HG02943 (cell line): ENCODE data around the gene PRICKLE2.
"Not testable (repeated sequence)": the region's sequence is repeated elsewhere in the genome, so short reads cannot be mapped to it uniquely, and the experiment has no call there.

Experiments used
- ATAC-seq: cut with Tn5 transposase; IDR thresholded peaks from one replicate; pipeline ENCODE4 v1.9.1; 2021; ENCODE audit warnings: mild to moderate bottlenecking, low read depth, moderate library complexity; ENCODE audit not compliant: unreplicated experiment

PRICKLE2 gene

DNA sequence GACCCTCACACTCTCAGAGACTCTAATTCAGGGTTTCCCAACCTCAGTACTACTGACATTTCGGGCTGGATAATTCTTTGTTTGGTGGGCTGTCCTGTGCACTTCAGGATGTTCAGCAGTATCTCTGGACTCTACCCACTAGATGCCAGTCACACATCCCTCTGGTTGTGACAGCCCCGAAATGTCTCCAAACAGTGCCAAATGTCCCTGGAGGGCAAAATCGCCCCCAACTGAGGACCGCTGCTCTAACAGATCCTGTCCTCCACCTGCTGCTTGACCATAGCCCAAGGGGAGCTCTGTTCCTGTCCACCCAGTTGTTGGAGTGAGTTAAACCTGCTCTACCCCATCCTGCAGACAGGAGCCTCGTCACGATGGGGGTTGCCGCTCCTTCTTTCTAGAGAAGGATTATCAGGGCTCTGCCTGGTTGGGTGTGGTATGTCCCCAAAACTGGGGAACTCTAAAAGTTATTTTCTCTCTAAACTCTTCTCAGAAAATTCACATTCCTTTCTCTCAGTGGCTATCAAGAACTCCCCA lies 116.4 kb downstream of the PRICKLE2 start:
- ATAC-seq: no peak

- no peak for ATAC-seq
Measured at GRCh38 chr3:64108231-64108630, 117.0 kb downstream of the PRICKLE2 start.

DNA sequence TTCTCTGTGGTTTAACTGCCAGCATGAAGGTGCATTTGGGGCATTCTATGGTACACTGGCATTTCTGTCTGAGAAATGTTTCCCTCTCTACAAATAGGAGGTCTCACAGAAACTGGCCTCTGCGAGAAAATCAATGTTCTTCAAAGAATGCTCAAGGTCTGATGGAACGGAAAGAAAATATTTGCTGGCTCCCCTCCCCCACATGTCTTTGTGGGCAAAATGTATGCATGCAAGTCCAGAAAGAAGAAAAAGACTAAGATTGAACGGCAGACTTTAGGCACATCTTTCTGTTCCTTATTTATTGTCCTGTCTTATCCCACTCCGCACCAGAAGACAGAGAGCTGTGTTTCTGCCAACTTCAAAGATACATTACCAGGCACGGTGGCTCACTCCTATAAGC lies 118.1 kb downstream of the PRICKLE2 start:
- no peak for ATAC-seq

DNA sequence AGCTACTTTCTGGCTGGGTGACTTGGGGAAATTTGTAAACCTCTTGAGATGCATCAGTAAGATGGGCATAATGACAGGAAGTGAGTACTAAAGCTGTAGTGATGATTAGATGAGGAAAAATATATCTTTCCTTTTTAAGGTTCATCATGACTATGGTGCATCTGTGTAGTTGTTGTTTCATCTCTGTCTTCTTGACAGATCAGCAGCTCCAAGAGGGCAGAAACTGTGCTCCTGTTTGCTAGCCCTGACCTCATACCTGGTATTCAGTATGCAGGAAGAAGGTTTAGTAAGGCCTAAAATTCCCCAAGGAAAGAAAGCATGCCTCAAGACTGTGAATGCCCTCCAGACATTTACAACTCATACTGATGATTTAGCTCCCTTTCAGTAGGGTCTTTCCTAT lies 119.5 kb downstream of the PRICKLE2 start:
- no peak for ATAC-seq

DNA sequence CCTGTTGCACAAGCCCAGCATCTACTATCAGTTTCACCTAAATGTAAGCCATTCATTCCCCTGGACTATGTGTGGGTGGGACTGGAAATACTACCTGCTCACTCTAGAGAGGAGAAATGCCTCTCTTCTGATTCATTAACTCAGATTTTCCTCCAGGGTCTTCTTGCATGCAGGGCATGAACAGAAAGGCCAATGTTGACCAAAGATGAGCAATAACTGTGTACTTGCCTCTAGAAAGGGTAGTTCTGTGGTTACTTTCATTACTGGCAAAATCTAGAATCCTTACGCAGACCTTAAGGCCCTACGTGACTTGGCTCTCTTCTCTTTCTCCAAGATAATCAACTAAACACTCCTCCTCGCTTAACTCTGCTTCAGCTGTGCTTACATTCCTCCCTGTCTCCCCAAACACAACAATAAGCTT lies 120.6 kb downstream of the PRICKLE2 start:
- ATAC-seq: no peak

DNA sequence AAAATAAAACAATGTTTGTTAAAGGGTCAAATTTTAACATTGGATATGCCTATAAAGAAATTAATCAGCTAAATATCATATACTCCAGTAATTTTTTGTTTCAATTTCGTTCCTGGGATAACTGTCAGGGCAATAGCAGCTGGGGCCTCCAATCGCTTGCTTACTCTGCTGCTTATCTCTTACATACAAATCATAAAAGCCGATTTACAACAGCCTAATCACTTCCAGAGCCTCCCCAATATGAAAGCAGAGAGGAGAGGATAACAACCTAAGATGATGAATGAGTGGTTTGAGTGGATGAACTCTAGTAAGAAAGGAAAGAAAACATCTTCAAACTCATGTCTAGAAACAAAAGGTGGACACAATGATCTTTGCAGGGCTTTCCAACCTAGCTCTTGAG lies 121.3 kb downstream of the PRICKLE2 start:
- ATAC-seq: no peak

- ATAC-seq: no peak
Measured at GRCh38 chr3:64103131-64103530, 122.1 kb downstream of the PRICKLE2 start.

DNA sequence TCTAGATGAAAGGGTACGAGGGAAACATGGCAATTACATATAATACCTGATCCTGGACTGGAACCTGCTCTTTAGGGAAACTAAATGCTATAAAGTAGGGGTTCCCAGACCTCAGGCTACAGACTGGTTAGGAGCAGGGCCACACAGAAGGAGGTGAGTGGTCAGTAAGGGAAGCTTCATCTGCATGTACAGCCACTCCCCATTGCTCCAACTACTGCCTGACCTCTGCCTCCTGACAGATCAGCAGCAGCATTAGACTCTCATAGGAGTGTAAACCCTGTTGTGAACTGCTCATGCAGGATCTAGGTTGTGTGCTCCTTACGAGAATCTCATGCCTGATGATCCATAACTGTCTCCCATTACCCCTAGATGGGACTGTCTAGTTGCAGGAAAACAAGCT lies 123.1 kb downstream of the PRICKLE2 start:
- no peak for ATAC-seq

DNA sequence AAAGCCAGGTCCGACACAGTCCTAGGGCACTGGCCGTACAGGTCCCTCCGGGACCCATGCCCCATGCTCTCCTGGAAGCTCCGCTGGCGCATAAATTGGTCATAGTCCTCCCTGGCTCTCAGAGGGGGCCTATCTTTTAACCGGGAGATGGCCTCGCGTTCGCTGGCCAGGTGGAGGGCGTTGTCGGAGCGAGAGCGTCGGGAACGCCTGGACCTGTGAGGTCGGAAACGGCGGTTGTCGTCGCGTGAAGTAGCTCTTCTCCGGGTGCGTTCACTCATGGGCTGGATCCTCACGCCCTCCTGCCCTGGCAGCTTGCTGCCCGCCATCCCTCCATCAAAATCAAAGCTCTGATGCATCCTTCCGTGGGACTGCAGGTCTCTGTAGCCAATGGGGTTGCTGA lies 126.0 kb downstream of the PRICKLE2 start:
- no peak for ATAC-seq

GRCh38 chr3:64098670-64099069 lies 126.6 kb downstream of the PRICKLE2 start:
- ATAC-seq: no peak

DNA sequence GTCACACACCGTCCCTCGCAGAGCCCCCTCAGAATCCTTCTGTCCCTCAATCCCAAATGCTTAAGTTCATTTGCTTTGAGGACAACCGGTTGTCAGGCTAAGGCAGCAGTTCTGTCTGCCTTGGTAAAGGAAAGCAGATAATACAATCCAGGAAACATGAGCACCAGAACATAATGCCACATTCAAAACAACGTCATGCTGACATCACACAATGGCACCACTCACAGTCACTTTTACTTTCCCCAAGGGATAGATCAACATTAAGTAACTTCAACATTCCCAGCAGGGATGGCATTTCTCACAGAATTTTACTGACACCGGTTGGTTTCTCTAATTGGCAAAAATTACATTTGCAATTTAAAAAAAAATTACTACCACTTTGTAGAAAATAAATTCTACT lies 127.3 kb downstream of the PRICKLE2 start:
- no peak for ATAC-seq

DNA sequence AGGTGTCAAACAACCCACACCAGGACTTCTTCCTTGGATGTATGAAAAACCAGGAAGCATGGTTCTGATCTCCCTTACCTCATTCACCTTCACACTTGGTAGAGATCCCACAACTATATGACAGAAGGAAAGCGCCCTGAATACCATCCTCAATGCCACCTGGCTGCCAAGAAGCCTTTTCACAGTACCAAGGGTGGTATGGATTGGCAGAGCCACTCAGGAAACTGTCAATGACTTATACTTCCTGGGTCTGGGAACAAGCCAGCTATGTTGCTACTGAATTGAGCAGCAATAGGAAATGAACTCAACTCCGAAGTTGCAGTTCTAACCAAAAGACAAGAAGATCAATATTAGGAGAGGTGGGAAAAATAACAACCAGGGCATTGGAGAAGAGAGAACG lies 129.5 kb downstream of the PRICKLE2 start:
- ATAC-seq: no peak

- ATAC-seq: no peak
Measured at GRCh38 chr3:64094713-64095079, 130.6 kb downstream of the PRICKLE2 start.

GRCh38 chr3:64093825-64094712 lies 131.2 kb downstream of the PRICKLE2 start:
- no peak for ATAC-seq

DNA sequence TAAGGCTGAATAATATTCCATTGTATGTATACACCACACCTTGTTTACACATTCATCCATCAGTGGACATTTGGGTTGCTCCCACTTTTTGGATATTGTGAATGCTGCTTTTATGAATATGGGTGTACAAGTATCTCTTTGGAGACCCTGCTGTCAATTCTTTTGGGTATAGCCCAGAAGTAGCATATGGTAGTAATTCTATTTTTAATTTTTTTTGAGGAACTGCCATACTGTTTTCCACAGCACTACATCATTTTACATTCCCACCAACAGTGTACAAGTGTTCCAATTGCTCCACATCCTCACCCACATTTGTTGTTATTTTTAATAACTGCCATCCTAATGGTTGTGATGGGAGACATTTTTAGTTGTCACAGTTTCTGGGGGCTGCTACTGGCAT lies 132.1 kb downstream of the PRICKLE2 start:
- no peak for ATAC-seq

DNA sequence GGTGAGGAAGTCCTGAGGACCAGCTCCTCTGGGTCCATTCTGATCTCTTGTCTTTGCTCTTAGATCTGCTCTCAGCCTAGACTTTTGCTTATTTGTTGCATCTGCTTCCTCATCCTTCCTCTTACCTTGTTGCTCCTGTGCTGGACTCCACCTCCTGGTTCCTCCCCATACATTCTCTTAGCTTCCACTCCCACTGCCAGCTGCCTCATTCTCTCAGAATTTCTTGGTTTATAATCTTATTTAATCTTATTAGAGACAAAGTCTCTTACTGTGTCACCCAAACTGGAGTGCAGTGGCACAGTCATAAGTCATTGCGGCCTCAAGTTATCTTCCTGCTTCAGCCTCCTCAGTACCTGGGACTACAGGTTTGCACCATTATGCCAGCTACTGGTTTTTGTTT lies 133.8 kb downstream of the PRICKLE2 start:
- no peak for ATAC-seq

DNA sequence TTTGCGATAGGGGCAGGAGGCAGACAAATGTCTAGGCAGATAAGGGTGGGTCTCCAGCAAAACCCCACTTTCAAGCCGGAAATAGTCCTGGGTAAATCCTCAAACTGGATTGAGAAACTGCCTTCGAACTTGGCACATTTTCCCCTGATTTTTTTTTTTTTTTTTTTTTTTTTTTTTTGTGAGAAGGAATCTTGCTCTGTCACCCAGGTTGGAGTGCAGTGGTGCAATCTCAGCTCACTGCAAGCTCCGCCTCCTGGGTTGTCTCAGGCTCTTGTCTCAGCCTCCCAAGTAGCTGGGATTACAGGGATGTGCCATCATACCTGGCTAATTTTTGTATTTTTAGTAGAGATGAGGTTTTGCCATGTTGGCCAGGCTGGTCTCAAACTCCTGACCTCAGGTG lies 135.9 kb downstream of the PRICKLE2 start:
- not testable (repeated sequence) for ATAC-seq

DNA sequence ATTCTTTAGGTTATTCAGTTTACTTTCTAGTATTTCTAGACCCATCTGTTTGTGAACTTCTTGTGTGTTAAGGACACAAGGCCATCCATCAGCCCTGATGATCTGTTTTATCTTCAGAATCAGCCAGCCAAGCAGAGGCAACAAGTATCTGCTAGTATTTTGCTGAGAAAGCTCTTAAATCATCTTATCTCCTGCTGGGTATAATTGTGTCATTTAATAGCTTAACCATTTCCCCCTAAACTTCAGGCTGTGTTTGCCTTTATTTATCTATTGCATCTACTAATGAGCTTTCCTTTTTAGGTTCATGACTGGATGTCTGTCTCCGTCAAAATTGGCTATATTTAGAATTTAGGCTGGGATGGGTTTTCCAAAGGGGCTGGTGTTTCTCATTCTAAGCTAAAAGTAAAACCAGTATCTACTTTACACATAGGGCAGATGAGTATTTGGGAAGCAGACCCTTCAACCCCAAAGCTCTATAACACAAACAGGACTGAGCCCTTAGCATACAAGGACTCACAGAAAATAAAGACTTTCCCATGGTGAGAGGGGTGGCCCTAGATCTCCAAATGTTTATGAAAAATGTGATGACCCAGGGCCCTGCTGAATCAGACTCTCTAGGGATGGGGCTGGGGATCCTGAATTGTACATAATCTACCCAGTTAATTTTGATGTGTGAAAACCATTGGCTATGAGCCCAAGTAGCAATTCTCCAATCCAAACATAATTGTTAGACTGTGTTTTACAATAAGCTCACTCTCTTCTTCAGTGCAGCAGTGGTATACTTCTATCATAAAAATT lies 136.7 kb downstream of the PRICKLE2 start:
- no peak for ATAC-seq

DNA sequence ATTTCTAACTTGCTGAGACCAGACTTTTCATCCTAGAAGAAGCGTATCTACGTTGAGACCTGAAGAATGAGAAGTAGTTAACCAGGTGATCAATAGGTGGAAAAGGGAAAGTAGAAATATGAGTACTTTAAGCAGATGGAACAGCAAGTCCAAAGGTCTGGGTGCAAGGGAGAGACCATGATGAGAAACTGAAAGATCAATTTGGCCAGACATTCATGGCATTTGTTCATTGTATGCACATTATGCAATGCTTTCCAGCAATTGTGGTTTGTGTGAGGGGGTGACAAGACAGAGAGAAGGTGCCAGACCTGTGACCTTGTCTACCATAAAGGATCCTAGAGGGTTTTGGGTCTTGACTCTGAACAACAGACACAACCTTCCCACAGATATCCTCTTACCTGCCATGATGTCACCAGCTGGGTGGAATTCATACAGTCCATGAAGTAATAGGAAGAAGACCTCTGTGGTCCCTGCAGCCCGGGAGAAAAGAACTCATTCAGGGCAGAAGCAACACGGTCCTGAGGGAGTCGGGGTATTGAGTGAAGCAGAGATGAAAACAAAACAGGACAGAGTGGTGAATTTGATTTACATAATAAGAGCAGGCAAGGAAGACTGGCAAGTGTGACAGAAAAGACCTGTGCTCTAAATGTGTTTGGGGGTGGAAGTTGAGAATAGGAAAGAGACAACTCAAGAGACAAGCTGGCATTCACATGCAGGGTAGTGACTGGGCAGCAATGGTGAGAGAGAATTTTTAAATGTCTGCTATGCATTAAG lies 138.6 kb downstream of the PRICKLE2 start:
- ATAC-seq: no peak

DNA sequence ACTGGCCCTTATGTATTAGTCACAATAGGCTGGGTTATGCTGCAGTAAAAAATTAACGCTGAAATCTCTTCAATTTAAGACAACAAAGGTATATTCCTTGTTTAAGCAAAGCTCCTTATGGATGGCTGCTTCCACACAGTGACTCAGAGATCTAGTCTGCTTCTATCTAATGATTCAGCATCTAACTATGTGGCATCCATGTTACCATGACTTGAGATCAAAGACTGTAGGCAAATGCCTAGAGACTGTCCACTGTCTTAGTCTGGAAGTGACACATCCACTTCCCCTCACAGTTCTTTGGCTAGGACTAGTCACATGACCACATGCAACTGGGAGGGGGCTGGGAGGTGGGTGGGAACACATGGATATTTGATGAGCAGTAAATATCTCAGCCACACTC lies 140.6 kb downstream of the PRICKLE2 start:
- ATAC-seq: no peak

DNA sequence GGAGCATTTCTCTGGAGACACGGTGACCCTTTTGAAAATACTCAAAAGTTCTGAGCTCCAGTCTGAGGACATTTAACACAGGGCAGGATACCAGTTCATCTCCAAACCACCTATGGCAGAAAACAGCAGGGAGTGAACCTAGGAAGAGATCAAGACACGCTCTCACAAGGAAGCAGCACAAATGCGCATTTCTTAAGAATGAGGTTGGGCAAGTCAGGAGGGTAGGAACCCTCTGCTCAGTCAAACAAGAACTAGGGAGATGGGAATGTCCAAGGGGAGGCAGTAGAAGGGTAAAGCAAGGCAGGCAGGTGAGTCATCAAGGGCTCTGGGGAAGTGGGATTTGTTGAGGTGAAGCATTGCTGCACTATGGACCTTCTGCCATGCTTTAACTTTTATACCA lies 141.7 kb downstream of the PRICKLE2 start:
- no peak for ATAC-seq
